HG03159 (cell line): ENCODE measurements around the gene GAB1.

Experiments
- ATAC-seq: cut with Tn5 transposase; IDR thresholded peaks from one replicate; pipeline ENCODE4 v1.9.1; 2021; ENCODE audit warnings: mild to moderate bottlenecking, moderate library complexity; ENCODE audit not compliant: unreplicated experiment

Gene GAB1

DNA sequence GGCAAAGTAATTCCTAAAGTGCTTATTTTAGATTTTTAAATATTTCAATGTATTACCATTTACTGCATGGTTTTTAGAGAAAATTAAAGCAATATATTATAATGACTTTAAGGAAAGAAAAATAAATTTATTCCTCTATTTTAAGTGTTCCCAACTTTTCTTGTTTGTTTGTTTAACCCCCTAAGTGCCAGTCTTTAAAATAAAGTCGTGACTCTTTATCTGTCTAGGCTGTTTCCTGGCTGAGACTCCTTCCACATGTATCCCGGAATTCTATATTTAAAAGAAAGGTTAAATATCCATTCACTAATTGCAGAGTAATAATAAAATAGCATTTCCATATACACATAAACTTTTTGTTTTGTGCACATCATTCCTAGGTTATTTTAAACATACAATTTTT is 71.2 kb downstream of the GAB1 start:
- no peak for ATAC-seq

DNA sequence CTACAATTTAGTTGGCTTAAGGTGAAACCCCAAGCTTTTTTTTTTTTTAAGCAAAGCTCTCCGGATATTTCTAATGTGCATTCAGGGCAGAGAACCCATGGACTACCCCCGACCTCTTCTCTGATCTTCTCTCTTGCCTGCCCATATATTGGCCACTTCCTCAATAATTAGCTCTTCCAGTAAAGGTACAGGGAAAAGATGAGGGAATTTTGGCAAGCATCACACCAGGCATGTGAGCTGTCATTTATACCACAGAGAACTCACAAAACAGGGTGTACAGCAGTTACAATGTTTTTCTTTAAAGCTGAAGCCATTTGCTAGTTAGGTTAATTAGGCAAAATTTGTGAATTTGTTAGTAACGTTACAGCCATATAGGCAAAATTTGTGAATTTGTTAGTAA is 73.3 kb downstream of the GAB1 start:
- ATAC-seq: no peak

- no peak for ATAC-seq
Observed at GRCh38 chr4:143411527-143412419, 75.1 kb downstream of the GAB1 start.

GRCh38 chr4:143412420-143412758 is 75.7 kb downstream of the GAB1 start:
- no peak for ATAC-seq

- ATAC-seq: peak; percentile 85
Observed at GRCh38 chr4:143417679-143418403, 81.2 kb downstream of the GAB1 start.

DNA sequence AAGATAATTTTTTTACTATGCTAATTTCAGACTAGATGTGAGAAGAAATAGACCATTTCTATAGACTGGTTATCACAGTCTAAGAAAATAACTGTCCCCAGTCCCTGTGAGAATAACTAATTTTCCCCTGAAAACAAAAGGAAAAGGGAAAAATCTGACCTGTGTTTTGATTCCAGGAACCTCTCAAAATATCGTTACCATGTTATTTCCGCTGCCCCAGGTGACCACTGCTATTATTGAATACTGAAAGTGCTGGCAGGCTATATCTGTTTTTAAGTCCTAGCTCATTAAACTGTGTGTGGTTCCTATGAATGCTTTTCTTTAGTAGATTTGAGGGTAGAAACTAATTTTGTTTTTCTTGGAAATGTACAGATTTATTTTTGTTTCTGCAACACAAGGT is 83.6 kb downstream of the GAB1 start:
- peak; percentile 43 for ATAC-seq

DNA sequence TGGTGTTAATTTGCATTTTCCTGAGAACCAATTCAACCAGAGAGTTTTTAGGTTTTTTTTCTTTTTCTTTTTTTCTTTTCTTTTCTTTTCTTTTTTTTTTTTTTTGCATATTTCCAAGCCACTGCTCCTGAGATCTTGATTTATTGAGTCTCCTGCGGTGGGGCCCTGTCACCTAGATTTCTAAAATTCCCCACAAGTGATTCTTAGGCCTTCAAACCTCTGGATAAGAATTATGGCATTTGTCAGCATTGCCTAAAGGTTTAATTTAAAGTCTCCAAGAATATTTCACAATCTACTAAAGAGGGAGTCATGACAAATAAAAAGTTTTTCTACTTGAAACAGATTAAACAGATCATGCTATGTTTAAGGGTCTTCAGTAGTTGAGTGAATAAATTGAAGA is 84.9 kb downstream of the GAB1 start:
- no peak for ATAC-seq

- ATAC-seq: no peak
Observed at GRCh38 chr4:143424276-143424675, 87.6 kb downstream of the GAB1 start.

- ATAC-seq: no peak
Observed at GRCh38 chr4:143431526-143432257, 95.0 kb downstream of the GAB1 start.

- ATAC-seq: no peak
Observed at GRCh38 chr4:143432258-143432591, 95.5 kb downstream of the GAB1 start.

DNA sequence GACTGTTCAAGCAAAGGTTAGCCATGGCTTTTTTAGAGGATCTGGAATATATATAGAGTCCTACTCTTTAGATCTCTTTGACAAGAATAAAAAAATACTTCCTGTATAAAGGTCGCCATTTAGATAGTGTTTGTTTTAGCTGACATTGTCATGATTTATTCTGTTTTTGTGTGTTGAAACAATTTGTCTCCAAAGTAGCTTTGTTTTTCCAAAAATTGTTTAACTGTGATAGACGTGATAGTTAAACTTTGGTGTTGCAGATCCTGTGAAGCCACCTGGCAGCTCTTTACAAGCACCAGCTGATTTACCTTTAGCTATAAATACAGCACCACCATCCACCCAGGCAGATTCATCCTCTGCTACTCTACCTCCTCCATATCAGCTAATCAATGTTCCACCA is 96.6 kb downstream of the GAB1 start:
- ATAC-seq: no peak

DNA sequence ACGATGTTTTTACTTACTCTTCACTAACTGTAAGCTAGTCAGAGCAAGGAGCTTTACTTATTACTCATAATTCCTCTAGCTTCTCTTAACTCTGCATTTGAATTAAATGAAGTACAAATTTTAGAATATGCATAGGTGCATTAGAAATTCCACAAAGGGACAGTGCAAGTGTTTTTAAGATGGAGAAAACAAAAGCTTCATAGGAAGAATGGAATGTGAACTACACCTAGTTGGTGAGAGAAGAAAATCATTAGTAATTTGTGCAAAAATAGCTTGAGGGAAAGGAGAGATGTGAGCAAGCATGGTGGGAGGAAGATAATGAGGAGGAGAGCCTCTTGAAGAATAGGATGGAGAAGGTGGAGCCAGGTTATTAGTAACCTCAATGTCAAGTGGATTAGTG is 99.3 kb downstream of the GAB1 start:
- no peak for ATAC-seq

DNA sequence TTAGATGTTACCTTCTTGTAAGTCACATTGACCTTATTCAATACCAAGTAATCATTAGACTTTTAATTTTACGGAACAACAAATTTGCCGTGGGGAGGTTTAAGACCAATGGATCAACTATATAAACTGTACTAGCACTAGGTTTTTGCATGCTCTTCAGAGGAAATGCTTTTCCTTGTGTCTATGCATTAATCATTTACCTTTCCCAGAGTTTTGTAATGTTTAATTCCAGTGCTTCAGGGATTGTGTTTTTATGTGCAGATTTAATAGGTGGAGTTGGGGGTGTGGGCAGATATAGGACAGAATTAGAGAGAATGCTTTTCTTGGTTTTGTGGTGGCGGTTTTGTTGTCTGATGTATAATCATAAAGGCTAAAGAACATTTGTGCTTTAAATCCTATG is 100.8 kb downstream of the GAB1 start:
- ATAC-seq: no peak

GRCh38 chr4:143437937-143438336 is 101.3 kb downstream of the GAB1 start:
- ATAC-seq: no peak

- no peak for ATAC-seq
Observed at GRCh38 chr4:143438710-143439109, 102.0 kb downstream of the GAB1 start.

DNA sequence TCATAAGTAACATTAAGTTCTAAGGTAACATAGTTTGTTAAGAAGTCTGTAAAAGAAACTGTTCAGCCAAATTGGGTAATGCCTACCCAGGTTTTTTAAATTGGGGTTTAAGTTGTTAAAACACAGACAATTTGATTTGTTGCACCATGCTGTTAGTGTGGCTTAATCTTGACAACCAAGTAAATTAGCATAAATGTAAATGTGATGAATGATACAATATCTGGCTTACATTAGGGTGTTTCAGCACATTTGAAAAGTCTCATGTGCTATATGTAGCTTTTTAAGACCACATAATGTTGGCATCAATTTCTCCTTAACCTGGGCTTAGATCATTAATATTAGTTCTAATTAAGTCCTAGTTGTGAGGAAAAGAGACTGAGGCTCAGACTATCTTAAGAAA is 104.4 kb downstream of the GAB1 start:
- no peak for ATAC-seq

DNA sequence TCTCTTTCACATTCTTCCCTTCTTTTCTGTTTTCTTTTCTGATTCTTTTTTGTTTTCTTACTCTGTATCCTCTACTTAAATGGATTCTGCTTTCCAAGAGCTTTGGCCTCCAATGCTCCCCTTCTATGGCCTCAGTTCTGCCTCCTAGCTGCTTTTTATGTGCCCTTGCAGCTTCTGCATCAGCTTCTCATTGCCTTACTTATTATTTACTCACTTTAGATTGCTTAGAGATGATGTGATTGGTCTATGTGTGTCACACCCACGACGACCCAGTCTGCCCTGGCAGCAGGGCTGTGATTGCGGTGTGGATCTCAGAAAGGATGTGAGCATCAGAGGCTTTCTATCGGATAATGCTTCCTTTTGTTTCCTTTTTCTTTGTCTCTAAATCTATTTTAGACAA is 105.0 kb downstream of the GAB1 start:
- ATAC-seq: no peak

DNA sequence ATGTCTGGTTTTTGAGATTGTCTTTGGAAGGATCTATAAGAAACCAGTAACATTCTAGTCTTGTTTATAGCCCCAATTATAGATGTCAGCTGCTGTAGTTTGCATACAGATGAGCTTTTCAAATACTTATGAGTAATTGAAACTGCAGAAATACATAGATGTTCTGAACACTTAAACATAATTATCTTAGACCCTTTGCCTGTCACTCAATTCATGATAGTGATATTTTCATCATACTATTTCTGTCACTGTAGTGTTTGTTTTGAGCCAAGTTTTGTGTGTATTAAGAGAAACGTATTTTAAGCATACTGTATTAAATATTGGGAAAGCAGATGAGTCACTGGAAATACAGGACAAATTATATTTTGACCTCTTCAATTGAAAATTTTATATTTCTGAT is 107.1 kb downstream of the GAB1 start:
- no peak for ATAC-seq

DNA sequence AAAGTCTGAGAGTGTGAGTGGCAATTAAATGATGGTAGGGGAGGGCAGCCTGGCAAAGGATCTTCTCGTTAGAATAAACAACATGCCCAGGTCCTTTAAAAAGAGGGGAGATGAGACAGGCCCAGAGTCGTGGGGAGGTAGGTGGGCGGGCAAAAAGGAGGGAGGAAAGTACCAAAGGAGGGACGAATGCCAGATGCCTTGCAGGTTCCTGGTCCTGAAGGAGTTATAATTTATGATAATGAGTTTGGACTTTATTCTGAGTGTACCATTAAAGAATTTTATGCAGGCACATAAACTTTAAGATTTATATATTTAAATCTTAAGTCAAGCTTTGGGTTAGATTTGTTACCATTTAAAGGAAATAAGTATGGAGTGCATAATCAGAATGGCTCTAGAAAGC is 114.5 kb downstream of the GAB1 start:
- no peak for ATAC-seq

DNA sequence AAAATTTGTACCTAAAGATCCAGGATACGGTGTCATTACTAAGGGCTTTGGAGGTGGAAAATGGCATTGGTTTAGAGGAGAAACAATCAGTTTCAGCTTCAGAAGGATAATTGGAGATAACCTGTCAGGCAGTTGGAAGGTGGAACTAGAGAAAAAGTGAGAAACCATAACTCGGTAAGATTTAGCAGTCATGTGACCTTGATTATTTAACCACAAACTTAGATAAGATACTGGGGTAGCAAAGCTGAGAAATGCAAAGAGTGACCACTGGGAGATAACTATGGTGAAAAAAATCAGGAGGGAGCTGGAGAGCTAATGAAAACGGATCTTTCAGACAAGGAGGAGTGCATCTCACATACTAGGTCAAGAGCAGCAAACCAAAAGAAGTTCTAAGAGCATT is 118.5 kb downstream of the GAB1 start:
- ATAC-seq: no peak

DNA sequence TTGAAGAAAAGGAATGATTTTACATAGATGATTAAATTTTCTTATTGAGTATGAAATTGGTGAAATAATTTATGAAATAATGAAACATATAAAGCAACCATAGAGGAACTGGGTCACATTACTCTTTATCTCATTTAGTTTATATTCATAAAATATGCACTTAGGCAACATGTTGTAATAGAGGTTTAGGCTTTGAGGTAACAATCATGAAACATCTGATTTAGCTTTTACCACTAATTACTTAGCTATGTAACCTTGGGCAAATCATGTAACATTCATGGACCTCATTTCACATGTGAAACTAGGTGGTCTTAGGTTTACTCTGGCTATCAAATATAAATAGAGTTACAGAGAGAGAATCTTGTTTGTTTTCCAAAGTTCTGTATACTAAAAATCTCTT is 122.3 kb downstream of the GAB1 start:
- ATAC-seq: no peak
